ENCODE data around the gene TBC1D4.
A peak's percentile ranks its signal among the peaks of the same experiment; 100 is the strongest.

TBC1D4 gene

DNA sequence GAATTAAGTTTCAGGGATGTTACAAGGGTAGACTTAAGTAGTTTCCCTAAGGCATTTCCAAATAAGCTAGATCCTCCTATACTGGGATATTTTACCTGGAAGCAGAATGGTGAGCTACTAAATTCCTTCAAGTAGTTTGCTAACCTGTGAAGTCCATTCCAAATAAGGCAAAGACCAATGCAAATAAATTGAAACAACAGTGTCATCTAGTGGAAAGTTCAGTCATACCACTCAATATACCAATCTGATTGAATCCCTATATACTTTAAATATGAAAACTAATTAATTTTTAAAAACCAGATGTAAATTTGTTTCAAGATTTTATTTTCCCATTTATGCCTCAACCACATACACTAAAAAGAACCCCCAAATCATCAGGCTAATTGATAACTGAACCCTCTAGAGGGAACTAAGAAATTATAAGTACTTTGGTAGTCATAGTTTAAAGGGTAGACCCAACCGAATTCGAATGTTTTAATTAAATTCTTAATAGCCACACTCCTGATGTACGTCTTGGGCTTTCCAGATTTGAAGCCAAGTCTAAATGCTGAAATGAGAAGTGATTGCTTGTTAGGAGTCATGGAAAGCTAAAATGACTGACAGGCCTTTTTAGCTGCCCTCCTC, 223.7 kb downstream of the TBC1D4 start:
- Histone ChIP-seq H3K36me3 (replicated peaks; ENCODE audit: insufficient read depth, low read length) (no peaks in the 10 kb centered on the region), H2AFZ (ENCODE audit: low read length) (no peak overlapping the region), H3K9me3 (replicated peaks; ENCODE audit: insufficient read depth, low read length) (no peaks in the 10 kb centered on the region), H3K4me3 (ENCODE audit: low read length) (no peak overlapping the region), H3K4me2 (ENCODE audit: low read depth, low read length) (no peak overlapping the region), H3K27ac (ENCODE audit: low read length) (no peak overlapping the region), H3K4me1 (ENCODE audit: low read length) (no peaks in the 10 kb centered on the region), H3K9me2 (replicated peaks; ENCODE audit: insufficient read depth, low read length) (no peaks in the 10 kb centered on the region), H4K20me1 (ENCODE audit: insufficient read depth, low read length) (no peaks in the 10 kb centered on the region), H3F3A (ENCODE audit: insufficient read depth, low read length) (no peaks in the 10 kb centered on the region), H3K9ac (ENCODE audit: low read length) (no peak overlapping the region), H3K27me3 (replicated peaks; ENCODE audit: insufficient read depth, low read length) (no peaks in the 10 kb centered on the region), H3K79me2 (ENCODE audit: low read length) (no peaks in the 10 kb centered on the region)
- DNase-seq, result peak; percentile 32
- TF ChIP-seq, protein P1, sequence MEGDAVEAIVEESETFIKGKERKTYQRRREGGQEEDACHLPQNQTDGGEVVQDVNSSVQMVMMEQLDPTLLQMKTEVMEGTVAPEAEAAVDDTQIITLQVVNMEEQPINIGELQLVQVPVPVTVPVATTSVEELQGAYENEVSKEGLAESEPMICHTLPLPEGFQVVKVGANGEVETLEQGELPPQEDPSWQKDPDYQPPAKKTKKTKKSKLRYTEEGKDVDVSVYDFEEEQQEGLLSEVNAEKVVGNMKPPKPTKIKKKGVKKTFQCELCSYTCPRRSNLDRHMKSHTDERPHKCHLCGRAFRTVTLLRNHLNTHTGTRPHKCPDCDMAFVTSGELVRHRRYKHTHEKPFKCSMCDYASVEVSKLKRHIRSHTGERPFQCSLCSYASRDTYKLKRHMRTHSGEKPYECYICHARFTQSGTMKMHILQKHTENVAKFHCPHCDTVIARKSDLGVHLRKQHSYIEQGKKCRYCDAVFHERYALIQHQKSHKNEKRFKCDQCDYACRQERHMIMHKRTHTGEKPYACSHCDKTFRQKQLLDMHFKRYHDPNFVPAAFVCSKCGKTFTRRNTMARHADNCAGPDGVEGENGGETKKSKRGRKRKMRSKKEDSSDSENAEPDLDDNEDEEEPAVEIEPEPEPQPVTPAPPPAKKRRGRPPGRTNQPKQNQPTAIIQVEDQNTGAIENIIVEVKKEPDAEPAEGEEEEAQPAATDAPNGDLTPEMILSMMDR (IDR thresholded peaks at IDR 0.05; ENCODE audit: low read length), result peak; percentile 41
- TF ChIP-seq EZH2 (optimal IDR thresholded peaks at IDR 0.05; ENCODE audit: low read depth, low read length), result no peak
- TF ChIP-seq EZH2phosphoT487 (IDR thresholded peaks at IDR 0.05; ENCODE audit: low read length), result no peak

DNA sequence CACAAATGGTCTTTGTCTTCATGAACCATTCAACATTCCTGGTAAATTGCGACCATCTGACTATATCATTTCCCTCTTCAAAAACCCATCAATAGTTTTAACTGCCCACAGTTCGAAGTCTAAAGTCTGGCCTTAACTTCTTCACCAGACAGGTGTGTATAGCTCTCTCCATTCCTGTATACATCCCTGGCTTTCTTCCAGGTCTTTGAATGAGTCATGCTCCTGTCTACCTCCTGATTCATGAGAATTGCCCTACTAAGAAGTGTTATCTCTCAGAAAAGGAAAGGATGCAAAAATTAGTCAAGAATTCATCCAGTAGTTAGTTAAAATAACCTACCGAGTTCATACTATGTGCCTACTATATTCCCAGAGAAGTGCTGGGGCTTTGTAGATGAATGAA, 225.0 kb downstream of the TBC1D4 start:
- H3K79me2 ChIP-seq (ENCODE audit: low read length), result no peaks in the 10 kb centered on the region
- H3K27me3 ChIP-seq (replicated peaks; ENCODE audit: insufficient read depth, low read length), result no peaks in the 10 kb centered on the region
- H2AFZ ChIP-seq (ENCODE audit: low read length), result no peak overlapping the region
- no peak overlapping the region for H3K4me3 ChIP-seq (ENCODE audit: low read length)
- no peak overlapping the region for H3K27ac ChIP-seq (ENCODE audit: low read length)
- no peak overlapping the region for H3K9ac ChIP-seq (ENCODE audit: low read length)
- H3K4me2 ChIP-seq (ENCODE audit: low read depth, low read length), result no peak overlapping the region
- no peaks in the 10 kb centered on the region for H4K20me1 ChIP-seq (ENCODE audit: insufficient read depth, low read length)
- H3K9me3 ChIP-seq (replicated peaks; ENCODE audit: insufficient read depth, low read length), result no peaks in the 10 kb centered on the region
- no peaks in the 10 kb centered on the region for H3F3A ChIP-seq (ENCODE audit: insufficient read depth, low read length)
- no peaks in the 10 kb centered on the region for H3K9me2 ChIP-seq (replicated peaks; ENCODE audit: insufficient read depth, low read length)
- no peaks in the 10 kb centered on the region for H3K36me3 ChIP-seq (replicated peaks; ENCODE audit: insufficient read depth, low read length)
- DNase-seq, result no peak
- TF ChIP-seq EZH2phosphoT487 (IDR thresholded peaks at IDR 0.05; ENCODE audit: low read length), result no peak
- TF ChIP-seq, protein P1 (IDR thresholded peaks at IDR 0.05; ENCODE audit: low read length), result no peak
- no peaks in the 10 kb centered on the region for H3K4me1 ChIP-seq (ENCODE audit: low read length)

- TF ChIP-seq, protein P1 (IDR thresholded peaks at IDR 0.05; ENCODE audit: low read length), result no peak
- no peak for TF ChIP-seq EZH2phosphoT487 (IDR thresholded peaks at IDR 0.05; ENCODE audit: low read length)
- TF ChIP-seq EZH2 (optimal IDR thresholded peaks at IDR 0.05; ENCODE audit: low read depth, low read length), result no peak
- Histone ChIP-seq H3F3A (ENCODE audit: insufficient read depth, low read length) (no peaks in the 10 kb centered on the region), H3K79me2 (ENCODE audit: low read length) (no peaks in the 10 kb centered on the region), H3K9me3 (replicated peaks; ENCODE audit: insufficient read depth, low read length) (no peaks in the 10 kb centered on the region), H3K27ac (ENCODE audit: low read length) (no peak overlapping the region), H3K4me2 (ENCODE audit: low read depth, low read length) (no peak overlapping the region), H3K27me3 (replicated peaks; ENCODE audit: insufficient read depth, low read length) (no peaks in the 10 kb centered on the region), H3K9me2 (replicated peaks; ENCODE audit: insufficient read depth, low read length) (no peaks in the 10 kb centered on the region), H3K4me1 (ENCODE audit: low read length) (no peaks in the 10 kb centered on the region), H3K36me3 (replicated peaks; ENCODE audit: insufficient read depth, low read length) (no peaks in the 10 kb centered on the region), H3K4me3 (ENCODE audit: low read length) (no peak overlapping the region), H2AFZ (ENCODE audit: low read length) (no peak overlapping the region), H3K9ac (ENCODE audit: low read length) (no peak overlapping the region), H4K20me1 (ENCODE audit: insufficient read depth, low read length) (no peaks in the 10 kb centered on the region)
- no peak for DNase-seq
Observed at GRCh38 chr13:75255653-75256052, 226.3 kb downstream of the TBC1D4 start.
